Chondrocyte (in vitro differentiated cells): ENCODE data around the gene ANK2. TPM values are rescaled to one million over a fixed set of nuclear protein-coding genes. Genes with fewer than 3 reads are reported as not detected.

Experiments
- DNase-seq: peaks from one replicate; pipeline ENCODE4 v3.0.0; 2021; ENCODE audit warnings: mixed read lengths, low spot score
- H3K27ac Mint-ChIP-seq: one replicate; pipeline ENCODE4 v1.8.0; 2021; ENCODE audit warnings: mild to moderate bottlenecking, moderate library complexity, mixed read lengths; ENCODE audit not compliant: unreplicated experiment
- H3K27me3 Mint-ChIP-seq: 2 replicates; pipeline ENCODE4 v1.8.0; 2021; ENCODE audit warnings: low read depth, mixed read lengths
- H3K36me3 Mint-ChIP-seq: 2 replicates; pipeline ENCODE4 v1.8.0; 2021; ENCODE audit warnings: low read depth, mixed read lengths
- H3K4me1 Mint-ChIP-seq: 2 replicates; pipeline ENCODE4 v1.8.0; 2021; ENCODE audit warnings: low read depth, mild to moderate bottlenecking, mixed read lengths
- H3K4me3 Mint-ChIP-seq: one replicate; pipeline ENCODE4 v1.8.0; 2021; ENCODE audit warnings: mild to moderate bottlenecking, moderate library complexity, mixed read lengths; ENCODE audit not compliant: unreplicated experiment
- H3K9me3 Mint-ChIP-seq: 2 replicates; pipeline ENCODE4 v1.8.0; 2021; ENCODE audit warnings: low read depth, mixed read lengths
- CTCF ChIP-seq: fragments of 200-600 bp; sonication (generic); IDR thresholded peaks from 2 replicates; pipeline ENCODE4 v1.5.0; 2021; ENCODE audit warnings: antibody characterized with exemption, mild to moderate bottlenecking, moderate library complexity
- total RNA-seq: library from RNA; stranded (reverse); gene quantifications from 3 replicates; pipeline ENCODE4 v1.2.1, GENCODE V29; 2021

ANK2 gene
- total RNA-seq, 1 donor from 2014 or later = 71.2 TPM

GRCh38 chr4:113365377-113365776, 315.9 kb downstream of the ANK2 start:
- Mint-ChIP-seq H3K27me3 (no peaks in the 10 kb centered on the region), H3K4me3 (no peak overlapping the region), H3K27ac (no peak overlapping the region), H3K36me3 (peaks cover 27% of the 10 kb centered on the region), H3K9me3 (no peaks in the 10 kb centered on the region), H3K4me1 (no peaks in the 10 kb centered on the region)
- DNase-seq = no peak
- TF ChIP-seq CTCF = no peak

GRCh38 chr4:113368056-113368455, 318.6 kb downstream of the ANK2 start:
- Mint-ChIP-seq H3K4me1 (no peaks in the 10 kb centered on the region), H3K27me3 (no peaks in the 10 kb centered on the region), H3K36me3 (peaks cover 33% of the 10 kb centered on the region), H3K9me3 (no peaks in the 10 kb centered on the region), H3K4me3 (no peak overlapping the region), H3K27ac (no peak overlapping the region)
- no peak for TF ChIP-seq CTCF
- DNase-seq = no peak

- H3K4me1 Mint-ChIP-seq = no peaks in the 10 kb centered on the region
- H3K27me3 Mint-ChIP-seq = no peaks in the 10 kb centered on the region
- H3K9me3 Mint-ChIP-seq = no peaks in the 10 kb centered on the region
- no peak for DNase-seq
- no peak overlapping the region for H3K27ac Mint-ChIP-seq
- H3K36me3 Mint-ChIP-seq = peaks cover 30% of the 10 kb centered on the region
- H3K4me3 Mint-ChIP-seq = no peak overlapping the region
- TF ChIP-seq CTCF = no peak
These were observed 321.7 kb downstream of the ANK2 start for GRCh38 chr4:113371111-113371510.

- H3K27me3 Mint-ChIP-seq = no peaks in the 10 kb centered on the region
- TF ChIP-seq CTCF = no peak
- H3K9me3 Mint-ChIP-seq = no peaks in the 10 kb centered on the region
- no peaks in the 10 kb centered on the region for H3K4me1 Mint-ChIP-seq
- DNase-seq = no peak
- peaks cover 14% of the 10 kb centered on the region for H3K36me3 Mint-ChIP-seq
- no peak overlapping the region for H3K27ac Mint-ChIP-seq
- no peak overlapping the region for H3K4me3 Mint-ChIP-seq
These were observed 326.7 kb downstream of the ANK2 start for GRCh38 chr4:113375964-113376666.

GRCh38 chr4:113378836-113379235, 329.4 kb downstream of the ANK2 start:
- Mint-ChIP-seq H3K27ac (no peak overlapping the region), H3K4me3 (no peak overlapping the region), H3K9me3 (no peaks in the 10 kb centered on the region), H3K4me1 (peaks cover 13% of the 10 kb centered on the region), H3K36me3 (peaks cover 5% of the 10 kb centered on the region), H3K27me3 (no peaks in the 10 kb centered on the region)
- no peak for TF ChIP-seq CTCF
- DNase-seq = no peak
